ACC112 (cell line): Measurements from ENCODE around the gene ARHGEF17.
A peak's percentile ranks its signal among the peaks of the same experiment; 100 is the strongest.

Experiments
- H2AFZ ChIP-seq: fragments of 200-600 bp; sonication (generic); one replicate; pipeline ENCODE4 v1.6.0; 2017; ENCODE audit warnings: antibody characterized with exemption, low read length; ENCODE audit not compliant: unreplicated experiment
- H3K27ac ChIP-seq: fragments of 200-600 bp; sonication (generic); 2 replicates; pipeline ENCODE4 v1.5.1; 2014; ENCODE audit warnings: low read depth, mild to moderate bottlenecking, antibody characterized with exemption, low read length, moderate library complexity
- H3K27me3 ChIP-seq: fragments of 200-600 bp; sonication (generic); 2 replicates; pipeline ENCODE4 v1.6.1; 2014; ENCODE audit warnings: mild to moderate bottlenecking, antibody characterized with exemption, low read length, moderate library complexity, mixed read lengths; ENCODE audit not compliant: insufficient read depth
- H3K36me3 ChIP-seq: fragments of 200-600 bp; sonication (generic); 2 replicates; pipeline ENCODE4 v1.6.1; 2016; ENCODE audit warnings: mild to moderate bottlenecking, antibody characterized with exemption, low read length, moderate library complexity, mixed read lengths; ENCODE audit not compliant: insufficient read depth
- H3K4me1 ChIP-seq: fragments of 200-600 bp; sonication (generic); one replicate; pipeline ENCODE4 v1.6.1; 2016; ENCODE audit warnings: low read length, mixed read lengths; ENCODE audit not compliant: insufficient read depth, unreplicated experiment, control insufficient read depth
- H3K4me3 ChIP-seq: fragments of 200-600 bp; sonication (generic); 2 replicates; pipeline ENCODE4 v1.5.1; 2014; ENCODE audit warnings: mild to moderate bottlenecking, low read depth, low read length
- H3K79me2 ChIP-seq: fragments of 200-600 bp; sonication (generic); one replicate; pipeline ENCODE4 v1.6.0; 2016; ENCODE audit warnings: low read length; ENCODE audit not compliant: control insufficient read depth, unreplicated experiment, insufficient read depth

Gene ARHGEF17

GRCh38 chr11:73286240-73286810 is 21.8 kb upstream of the ARHGEF17 start:
- Histone ChIP-seq H2AFZ (no peak overlapping the region), H3K4me1 (peaks cover 18% of the 10 kb centered on the region), H3K79me2 (no peaks in the 10 kb centered on the region), H3K4me3 (no peak overlapping the region), H3K27me3 (no peaks in the 10 kb centered on the region), H3K27ac (no peak overlapping the region), H3K36me3 (no peaks in the 10 kb centered on the region)

GRCh38 chr11:73287400-73288101 is 20.5 kb upstream of the ARHGEF17 start:
- Histone ChIP-seq H3K27ac (no peak overlapping the region), H3K79me2 (no peaks in the 10 kb centered on the region), H3K27me3 (no peaks in the 10 kb centered on the region), H3K4me3 (no peak overlapping the region), H3K36me3 (no peaks in the 10 kb centered on the region), H3K4me1 (peaks cover 25% of the 10 kb centered on the region), H2AFZ (no peak overlapping the region)

- no peak overlapping the region for H3K4me3 ChIP-seq
- peak overlapping the region; percentile 78 for H3K27ac ChIP-seq
- H3K4me1 ChIP-seq: peaks cover 28% of the 10 kb centered on the region
- no peaks in the 10 kb centered on the region for H3K36me3 ChIP-seq
- H2AFZ ChIP-seq: no peak overlapping the region
- H3K79me2 ChIP-seq: no peaks in the 10 kb centered on the region
- no peaks in the 10 kb centered on the region for H3K27me3 ChIP-seq
These were observed 19.7 kb upstream of the ARHGEF17 start for GRCh38 chr11:73288192-73288872.

GRCh38 chr11:73288873-73289707 is 19.0 kb upstream of the ARHGEF17 start:
- peak overlapping the region; percentile 52 for H2AFZ ChIP-seq
- no peaks in the 10 kb centered on the region for H3K79me2 ChIP-seq

GRCh38 chr11:73290536-73290935 is 17.5 kb upstream of the ARHGEF17 start:
- H3K4me1 ChIP-seq: peaks cover 37% of the 10 kb centered on the region
- H3K79me2 ChIP-seq: no peaks in the 10 kb centered on the region
- no peaks in the 10 kb centered on the region for H3K27me3 ChIP-seq
- H2AFZ ChIP-seq: no peak overlapping the region
- no peak overlapping the region for H3K4me3 ChIP-seq
- no peaks in the 10 kb centered on the region for H3K36me3 ChIP-seq
- H3K27ac ChIP-seq: no peak overlapping the region

More at GRCh38 chr11:73288873-73289707, 19.0 kb upstream of the ARHGEF17 start:
- no peaks in the 10 kb centered on the region for H3K27me3 ChIP-seq
- H3K27ac ChIP-seq: peak overlapping the region; percentile 78
- peak overlapping the region; percentile 32; the same call in 1 of the 2 replicates for H3K4me3 ChIP-seq
- H3K36me3 ChIP-seq: no peaks in the 10 kb centered on the region
- peaks cover 28% of the 10 kb centered on the region for H3K4me1 ChIP-seq

GRCh38 chr11:73291196-73291595 is 16.9 kb upstream of the ARHGEF17 start:
- H3K27me3 ChIP-seq: no peaks in the 10 kb centered on the region
- H3K27ac ChIP-seq: no peak overlapping the region
- H2AFZ ChIP-seq: no peak overlapping the region
- no peak overlapping the region for H3K4me3 ChIP-seq
- H3K4me1 ChIP-seq: peaks cover 41% of the 10 kb centered on the region
- no peaks in the 10 kb centered on the region for H3K79me2 ChIP-seq
- no peaks in the 10 kb centered on the region for H3K36me3 ChIP-seq

- no peaks in the 10 kb centered on the region for H3K27me3 ChIP-seq
- no peak overlapping the region for H2AFZ ChIP-seq
- H3K27ac ChIP-seq: no peak overlapping the region
- no peaks in the 10 kb centered on the region for H3K36me3 ChIP-seq
- H3K4me3 ChIP-seq: no peak overlapping the region
- peaks cover 41% of the 10 kb centered on the region for H3K4me1 ChIP-seq
- H3K79me2 ChIP-seq: no peaks in the 10 kb centered on the region
These were observed 16.1 kb upstream of the ARHGEF17 start for GRCh38 chr11:73291781-73292524.

- Histone ChIP-seq H2AFZ (no peak overlapping the region), H3K27ac (no peak overlapping the region), H3K4me3 (no peak overlapping the region), H3K4me1 (peaks cover 41% of the 10 kb centered on the region), H3K27me3 (no peaks in the 10 kb centered on the region), H3K79me2 (no peaks in the 10 kb centered on the region), H3K36me3 (no peaks in the 10 kb centered on the region)
These were observed 15.6 kb upstream of the ARHGEF17 start for GRCh38 chr11:73292525-73292894.

GRCh38 chr11:73293356-73293936 is 14.6 kb upstream of the ARHGEF17 start:
- Histone ChIP-seq H3K4me3 (no peak overlapping the region), H3K79me2 (no peaks in the 10 kb centered on the region), H3K27ac (no peak overlapping the region), H3K4me1 (peaks cover 37% of the 10 kb centered on the region), H2AFZ (no peak overlapping the region), H3K36me3 (no peaks in the 10 kb centered on the region), H3K27me3 (no peaks in the 10 kb centered on the region)

- Histone ChIP-seq H3K4me3 (no peak overlapping the region), H2AFZ (no peak overlapping the region), H3K4me1 (peaks cover 26% of the 10 kb centered on the region), H3K36me3 (no peaks in the 10 kb centered on the region), H3K79me2 (no peaks in the 10 kb centered on the region), H3K27ac (peak overlapping the region; percentile 55), H3K27me3 (no peaks in the 10 kb centered on the region)
These were observed 13.5 kb upstream of the ARHGEF17 start for GRCh38 chr11:73294604-73295003.
